Smooth muscle cell (in vitro differentiated cells): Measurements from ENCODE around the gene OR2V1. TPM values are rescaled to one million over a fixed set of nuclear protein-coding genes. Genes with fewer than 3 reads are reported as not detected.

Experiments
- DNase-seq: peaks from one replicate; lab custom pipeline; 2025; ENCODE audit not compliant: unreplicated experiment; lab: John Stamatoyannopoulos, UW
- H2AFZ ChIP-seq: fragments of 200-600 bp; sonication (generic); 2 replicates; pipeline ENCODE4 v1.6.0; 2016; ENCODE audit warnings: antibody characterized with exemption, low read depth, mild to moderate bottlenecking
- H3F3A ChIP-seq: fragments of 200-600 bp; sonication (generic); 2 replicates; pipeline ENCODE4 v1.6.0; 2017; ENCODE audit warnings: antibody characterized with exemption, low read depth
- H3K27ac ChIP-seq: fragments of 200-600 bp; sonication (generic); 2 replicates; pipeline ENCODE4 v1.5.1; 2016; ENCODE audit warnings: low read depth, mild to moderate bottlenecking
- H3K27me3 ChIP-seq: fragments of 200-600 bp; sonication (generic); 2 replicates; pipeline ENCODE4 v1.6.1; 2016; ENCODE audit warnings: low read depth, mild to moderate bottlenecking
- H3K36me3 ChIP-seq: fragments of 200-600 bp; sonication (generic); 2 replicates; pipeline ENCODE4 v1.5.1; 2016; ENCODE audit warnings: low read depth
- H3K4me1 ChIP-seq: fragments of 200-600 bp; sonication (generic); 2 replicates; pipeline ENCODE4 v1.5.1; 2016; ENCODE audit warnings: low read depth
- H3K4me2 ChIP-seq: fragments of 200-600 bp; sonication (generic); 2 replicates; pipeline ENCODE4 v1.6.0; 2016; ENCODE audit warnings: mild to moderate bottlenecking
- H3K4me3 ChIP-seq: fragments of 200-600 bp; sonication (generic); 2 replicates; pipeline ENCODE4 v1.5.1; 2016; ENCODE audit warnings: mild to moderate bottlenecking
- H3K79me2 ChIP-seq: fragments of 200-600 bp; sonication (generic); 2 replicates; pipeline ENCODE4 v1.6.0; 2016; ENCODE audit warnings: low read depth, mild to moderate bottlenecking
- H3K9ac ChIP-seq: fragments of 200-600 bp; sonication (generic); 2 replicates; pipeline ENCODE4 v1.6.0; 2016; ENCODE audit warnings: low read depth
- H3K9me3 ChIP-seq: fragments of 200-600 bp; sonication (generic); replicated peaks from 2 replicates; pipeline ENCODE4 v1.5.1; 2016; ENCODE audit warnings: low read depth
- H4K20me1 ChIP-seq: fragments of 200-600 bp; sonication (generic); 2 replicates; pipeline ENCODE4 v1.6.0; 2016; ENCODE audit warnings: low read depth
- CTCF ChIP-seq: fragments of 200-600 bp; sonication (generic); IDR thresholded peaks from 2 replicates; pipeline ENCODE4 v1.5.1; 2017; ENCODE audit warnings: borderline replicate concordance, mild to moderate bottlenecking, antibody characterized with exemption; ENCODE audit not compliant: insufficient read depth, poor library complexity, severe bottlenecking
- polyA plus RNA-seq: library from polyadenylated mRNA; unstranded; fragments of >200 nt; fragmentation: Nextera tagmentation; extraction: Ambion mirVana; gene quantifications from 2 replicates; pipeline ENCODE4 v1.2.1, GENCODE V29; 2016
- total RNA-seq: library from RNA; depleted of rRNA; stranded (reverse); fragments of >200 nt; gene quantifications from 2 replicates; pipeline ENCODE4 v1.2.3, GENCODE V29; 2014

OR2V1 gene
- total and polyA plus RNA-seq, 2 experiments from 2014 or later = not detected

DNA sequence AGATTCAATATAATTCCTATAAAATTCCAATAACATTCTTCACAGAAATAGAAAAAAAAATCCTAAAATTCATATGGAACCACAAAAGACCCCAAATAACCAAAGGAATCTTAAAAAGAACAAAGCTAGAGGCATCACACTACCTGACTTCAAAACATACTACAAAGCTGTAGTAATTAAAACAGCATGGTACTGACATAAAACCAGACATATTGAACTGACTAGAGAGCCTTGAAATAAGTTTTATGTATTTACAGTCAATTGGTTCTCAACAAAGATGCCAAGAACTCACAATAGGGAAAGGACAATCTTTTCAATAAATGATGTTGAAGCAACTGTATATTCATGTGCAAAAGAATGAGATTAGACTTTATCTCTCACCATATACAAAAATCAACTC, 54.0 kb downstream of the OR2V1 start:
- DNase-seq = no peak
- H3K27me3 ChIP-seq = peaks cover 19% of the 10 kb centered on the region
- H3K36me3 ChIP-seq = no peaks in the 10 kb centered on the region
- no peak for TF ChIP-seq CTCF
- no peak overlapping the region for H3K4me3 ChIP-seq
- H4K20me1 ChIP-seq = no peaks in the 10 kb centered on the region
- no peak overlapping the region for H2AFZ ChIP-seq
- H3K9me3 ChIP-seq = no peaks in the 10 kb centered on the region
- H3K4me1 ChIP-seq = no peaks in the 10 kb centered on the region
- no peak overlapping the region for H3K27ac ChIP-seq
- no peaks in the 10 kb centered on the region for H3K79me2 ChIP-seq
- no peak overlapping the region for H3K4me2 ChIP-seq
- H3F3A ChIP-seq = no peaks in the 10 kb centered on the region
- no peak overlapping the region for H3K9ac ChIP-seq

Other genes with a start within 250 kb of the OR2V1 start
- not detected in 2 replicates for gene BTNL8, start 232.0 kb downstream of the OR2V1 start, total RNA-seq
- gene BTNL8, start 232.0 kb downstream of the OR2V1 start, polyA plus RNA-seq = not detected in 2 replicates
- not detected in 2 replicates for gene BTNL3, start 142.3 kb downstream of the OR2V1 start, total RNA-seq
- gene BTNL3, start 142.3 kb downstream of the OR2V1 start, polyA plus RNA-seq = not detected in 2 replicates
- gene BTNL9, start 90.9 kb downstream of the OR2V1 start, total RNA-seq = not detected in 2 replicates
- gene BTNL9, start 90.9 kb downstream of the OR2V1 start, polyA plus RNA-seq = not detected in 2 replicates
- gene OR2V2, start 16.4 kb upstream of the OR2V1 start, total RNA-seq = not detected in 2 replicates
- gene OR2V2, start 16.4 kb upstream of the OR2V1 start, polyA plus RNA-seq = not detected in 2 replicates
- 3.4 TPM in 1 of 2 replicates, not detected in the other for gene TRIM7, start 74.0 kb upstream of the OR2V1 start, total RNA-seq
- gene TRIM7, start 74.0 kb upstream of the OR2V1 start, polyA plus RNA-seq = 0.45 TPM in 1 of 2 replicates, not detected in the other
- gene TRIM41, start 92.1 kb upstream of the OR2V1 start, total RNA-seq = 6.3 and 7.5 TPM in 2 replicates
- 2.4 and 2.6 TPM in 2 replicates for gene TRIM41, start 92.1 kb upstream of the OR2V1 start, polyA plus RNA-seq
- gene RACK1, start 112.7 kb upstream of the OR2V1 start, total RNA-seq = 2,098 and 2,144 TPM in 2 replicates
- gene RACK1, start 112.7 kb upstream of the OR2V1 start, polyA plus RNA-seq = 617 and 686 TPM in 2 replicates
- gene TRIM52, start 130.0 kb upstream of the OR2V1 start, total RNA-seq = 5.0 and 6.9 TPM in 2 replicates
- 3.2 and 4.8 TPM in 2 replicates for gene TRIM52, start 130.0 kb upstream of the OR2V1 start, polyA plus RNA-seq
- gene OR4F3, start 236.1 kb upstream of the OR2V1 start, total RNA-seq = 0.27 TPM in 1 of 2 replicates, not detected in the other
- not detected in 2 replicates for gene OR4F3, start 236.1 kb upstream of the OR2V1 start, polyA plus RNA-seq